Skeletal muscle satellite cell (primary cell): ENCODE results near the gene PLXND1.

ENCODE experiments used
- H3K27me3 ChIP-seq: 2 replicates; pipeline ENCODE4 v1.7.0; 2013; ENCODE audit warnings: low read length; ENCODE audit not compliant: control insufficient read depth, insufficient read depth
- H3K36me3 ChIP-seq: 2 replicates; pipeline ENCODE4 v1.7.0; 2013; ENCODE audit warnings: mild to moderate bottlenecking, control low read depth, low read length; ENCODE audit not compliant: insufficient read depth
- H3K4me1 ChIP-seq: 2 replicates; pipeline ENCODE4 v1.7.0; 2013; ENCODE audit warnings: low read length; ENCODE audit not compliant: control insufficient read depth, insufficient read depth
- H3K4me2 ChIP-seq: 2 replicates; pipeline ENCODE4 v1.7.0; 2013; ENCODE audit warnings: mild to moderate bottlenecking, low read length
- H3K4me3 ChIP-seq: 2 replicates; pipeline ENCODE4 v1.7.0; 2013; ENCODE audit warnings: low read length
- H3K9ac ChIP-seq: 2 replicates; pipeline ENCODE4 v1.7.0; 2013; ENCODE audit warnings: mild to moderate bottlenecking, low read depth, low read length, moderate library complexity
- H3K9me3 ChIP-seq: replicated peaks from 2 replicates; pipeline ENCODE4 v1.7.0; 2013; ENCODE audit warnings: mild to moderate bottlenecking, control low read depth, low read length

Gene PLXND1

GRCh38 chr3:129555616-129556357 is 50.7 kb downstream of the PLXND1 start:
- Histone ChIP-seq H3K4me1 (peaks cover 56% of the 10 kb centered on the region), H3K4me3 (no peak overlapping the region), H3K36me3 (peaks cover 41% of the 10 kb centered on the region), H3K9ac (no peak overlapping the region), H3K27me3 (no peaks in the 10 kb centered on the region), H3K4me2 (peak overlapping the region; percentile 3), H3K9me3 (no peaks in the 10 kb centered on the region)

- H3K9ac ChIP-seq: no peak overlapping the region
- no peak overlapping the region for H3K4me3 ChIP-seq
- no peaks in the 10 kb centered on the region for H3K27me3 ChIP-seq
- H3K9me3 ChIP-seq: no peaks in the 10 kb centered on the region
- H3K4me2 ChIP-seq: no peak overlapping the region
- peaks cover 49% of the 10 kb centered on the region for H3K4me1 ChIP-seq
- peaks cover 40% of the 10 kb centered on the region for H3K36me3 ChIP-seq
Observed at GRCh38 chr3:129555153-129555550, 51.3 kb downstream of the PLXND1 start.

- Histone ChIP-seq H3K36me3 (peaks cover 34% of the 10 kb centered on the region), H3K9me3 (no peaks in the 10 kb centered on the region), H3K4me3 (no peak overlapping the region), H3K9ac (no peak overlapping the region), H3K4me2 (no peak overlapping the region), H3K4me1 (peaks cover 46% of the 10 kb centered on the region), H3K27me3 (no peaks in the 10 kb centered on the region)
Observed at GRCh38 chr3:129554356-129555152, 51.9 kb downstream of the PLXND1 start.

- Histone ChIP-seq H3K9me3 (no peaks in the 10 kb centered on the region), H3K36me3 (peaks cover 27% of the 10 kb centered on the region), H3K4me2 (no peak overlapping the region), H3K4me3 (no peak overlapping the region), H3K27me3 (no peaks in the 10 kb centered on the region), H3K4me1 (peaks cover 41% of the 10 kb centered on the region), H3K9ac (no peak overlapping the region)
Observed at GRCh38 chr3:129553719-129554118, 52.8 kb downstream of the PLXND1 start.

GRCh38 chr3:129553171-129553570 is 53.3 kb downstream of the PLXND1 start:
- H3K4me1 ChIP-seq: peaks cover 35% of the 10 kb centered on the region
- no peak overlapping the region for H3K9ac ChIP-seq
- no peak overlapping the region for H3K4me3 ChIP-seq

GRCh38 chr3:129552287-129553050 is 54.0 kb downstream of the PLXND1 start:
- Histone ChIP-seq H3K4me1 (peaks cover 28% of the 10 kb centered on the region), H3K4me2 (no peak overlapping the region), H3K4me3 (no peak overlapping the region), H3K9ac (no peak overlapping the region), H3K9me3 (no peaks in the 10 kb centered on the region), H3K27me3 (no peaks in the 10 kb centered on the region), H3K36me3 (peaks cover 18% of the 10 kb centered on the region)

More at GRCh38 chr3:129553171-129553570, 53.3 kb downstream of the PLXND1 start:
- Histone ChIP-seq H3K9me3 (no peaks in the 10 kb centered on the region), H3K27me3 (no peaks in the 10 kb centered on the region), H3K36me3 (peaks cover 24% of the 10 kb centered on the region), H3K4me2 (no peak overlapping the region)

- Histone ChIP-seq H3K4me1 (peaks cover 8% of the 10 kb centered on the region), H3K4me3 (no peak overlapping the region), H3K9ac (no peak overlapping the region), H3K36me3 (no peaks in the 10 kb centered on the region), H3K4me2 (no peak overlapping the region), H3K27me3 (no peaks in the 10 kb centered on the region), H3K9me3 (no peaks in the 10 kb centered on the region)
Observed at GRCh38 chr3:129549805-129550204, 56.7 kb downstream of the PLXND1 start.

GRCh38 chr3:129549006-129549800 is 57.3 kb downstream of the PLXND1 start:
- no peaks in the 10 kb centered on the region for H3K27me3 ChIP-seq
- H3K9me3 ChIP-seq: no peaks in the 10 kb centered on the region
- peaks cover 8% of the 10 kb centered on the region for H3K4me1 ChIP-seq
- no peak overlapping the region for H3K9ac ChIP-seq
- H3K4me3 ChIP-seq: no peak overlapping the region
- H3K36me3 ChIP-seq: no peaks in the 10 kb centered on the region
- no peak overlapping the region for H3K4me2 ChIP-seq

- Histone ChIP-seq H3K4me1 (peaks cover 8% of the 10 kb centered on the region), H3K9ac (no peak overlapping the region), H3K4me2 (no peak overlapping the region), H3K27me3 (no peaks in the 10 kb centered on the region), H3K36me3 (no peaks in the 10 kb centered on the region), H3K9me3 (no peaks in the 10 kb centered on the region), H3K4me3 (no peak overlapping the region)
Observed at GRCh38 chr3:129548104-129548965, 58.1 kb downstream of the PLXND1 start.

- H3K9me3 ChIP-seq: no peaks in the 10 kb centered on the region
- H3K9ac ChIP-seq: no peak overlapping the region
- H3K4me3 ChIP-seq: no peak overlapping the region
- H3K4me2 ChIP-seq: no peak overlapping the region
- no peaks in the 10 kb centered on the region for H3K27me3 ChIP-seq
- peaks cover 6% of the 10 kb centered on the region for H3K4me1 ChIP-seq
- H3K36me3 ChIP-seq: no peaks in the 10 kb centered on the region
Observed at GRCh38 chr3:129547241-129547640, 59.2 kb downstream of the PLXND1 start.
